Pancreas (tissue), 10 donors: ENCODE measurements around the gene MSI2. TPM values are rescaled to one million over a fixed set of nuclear protein-coding genes. Genes with fewer than 3 reads are reported as not detected.

ENCODE experiments used
- ATAC-seq, 4 donors: fragments of 200-7000 bp; cut with Tn5 transposase; one replicate each; pipeline versions ENCODE4 v1.8.0 to v1.9.1; 2020; ENCODE audit warnings: mild to moderate bottlenecking in 4 of 4, moderate library complexity in 4 of 4
- DNase-seq, 6 donors: peaks; one replicate each; pipeline ENCODE4 v3.0.0-alpha.2; 2020
- FAIRE-seq: peaks from 2 replicates; lab custom pipeline; 2012; peaks lifted over from hg19 to GRCh38; lab: Jason Lieb, UNC
- H3K27ac ChIP-seq, 4 donors: fragments of 200-600 bp; sonication (generic); 1 replicate in 3 of 4; 2 replicates in 1 of 4; pipeline versions ENCODE4 v1.5.0 to v1.8.0; 2020
- H3K27me3 ChIP-seq, 4 donors: fragments of 200-600 bp; one replicate each; pipeline ENCODE4 v1.8.0; 2021
- H3K36me3 ChIP-seq, 3 donors: fragments of 200-600 bp; sonication (generic) in 1 of 3; one replicate each; pipeline versions ENCODE4 v1.5.0 to v1.8.0; 2020 to 2021
- H3K4me1 ChIP-seq, 3 donors: fragments of 200-600 bp; one replicate each; pipeline ENCODE4 v1.8.0; 2021
- H3K4me3 ChIP-seq, 4 donors: fragments of 200-600 bp; sonication (generic) in 2 of 4; one replicate each; pipeline versions ENCODE4 v1.5.0 to v1.8.0; 2020 to 2021
- H3K9me3 ChIP-seq, 4 donors: fragments of 200-600 bp; one replicate each; pipeline ENCODE4 v1.8.0; 2021
- WGBS, 2 donors: extraction: QIAGEN DNeasy Blood & Tissue Kit; methylation state at CpG; one replicate each; pipeline ENCODE4 v1.1.7; 2013; 5-methylcytosine and 5-hydroxymethylcytosine counted together
- intact Hi-C, 3 donors: fragments of 100-400 bp; cut with DNase I; formaldehyde crosslinking; loops; one replicate each; pipeline versions ENCODE4 v1.11.1 to v1.14.2; 2022
- polyA plus RNA-seq, 2 donors: library from polyadenylated mRNA; stranded (reverse); fragments of 200-250 nt; gene quantifications; one replicate each; pipeline ENCODE4 v1.2.3, GENCODE V29; 2013
- total RNA-seq, 6 donors: library from RNA; stranded (reverse); fragmentation: NEBNext Ultra II Directional in 4 of 6; extraction: Animal tissue kit (Norgen Biotek cat#: 25700) in 4 of 6; gene quantifications; one replicate each; pipeline versions ENCODE4 v1.2.1 to v1.2.4, GENCODE V29; 2021 to 2023
- TF ChIP-seq, protein P1 (sequence below), 4 donors: fragments of 200-600 bp; sonication (generic) in 3 of 4; IDR thresholded peaks; one replicate each; pipeline versions ENCODE4 v1.5.0 to v1.8.0; 2021; ENCODE audit warnings: antibody characterized with exemption in 4 of 4
- donor health status: healthy with polysubstance abuse.
- donor health status: DM: no; HTN: no; CAD: no; lungs with moderate emphysema.
- donor health status: DM: no; HTN: no; CAD: no.
- donor health status: control.
- donor health status: control.
- donor health status: Bipolar disorder and iron deficiency.
- donor health status: DM: yes; HTN: yes; CAD: no.
- donor health status: DM: no; HTN: no; CAD: no.
- donor health status: DM: no; HTN: no; CAD: no.
- donor health status: DM: yes; HTN: yes; CAD: no.

MSI2 gene
- total and polyA plus RNA-seq, 8 donors, result 10.4 to 48.9 (median 30.1) TPM

GRCh38 chr17:57643062-57643461 lies 386.7 kb downstream of the MSI2 start:
- Histone ChIP-seq H3K4me3 (no peak overlapping the region), H3K36me3 (no peaks in the 10 kb centered on the region), H3K9me3 (no peaks in the 10 kb centered on the region), H3K4me1 (no peaks in the 10 kb centered on the region), H3K27ac (no peak overlapping the region), H3K27me3 (no peaks in the 10 kb centered on the region)
- TF ChIP-seq, protein P1, sequence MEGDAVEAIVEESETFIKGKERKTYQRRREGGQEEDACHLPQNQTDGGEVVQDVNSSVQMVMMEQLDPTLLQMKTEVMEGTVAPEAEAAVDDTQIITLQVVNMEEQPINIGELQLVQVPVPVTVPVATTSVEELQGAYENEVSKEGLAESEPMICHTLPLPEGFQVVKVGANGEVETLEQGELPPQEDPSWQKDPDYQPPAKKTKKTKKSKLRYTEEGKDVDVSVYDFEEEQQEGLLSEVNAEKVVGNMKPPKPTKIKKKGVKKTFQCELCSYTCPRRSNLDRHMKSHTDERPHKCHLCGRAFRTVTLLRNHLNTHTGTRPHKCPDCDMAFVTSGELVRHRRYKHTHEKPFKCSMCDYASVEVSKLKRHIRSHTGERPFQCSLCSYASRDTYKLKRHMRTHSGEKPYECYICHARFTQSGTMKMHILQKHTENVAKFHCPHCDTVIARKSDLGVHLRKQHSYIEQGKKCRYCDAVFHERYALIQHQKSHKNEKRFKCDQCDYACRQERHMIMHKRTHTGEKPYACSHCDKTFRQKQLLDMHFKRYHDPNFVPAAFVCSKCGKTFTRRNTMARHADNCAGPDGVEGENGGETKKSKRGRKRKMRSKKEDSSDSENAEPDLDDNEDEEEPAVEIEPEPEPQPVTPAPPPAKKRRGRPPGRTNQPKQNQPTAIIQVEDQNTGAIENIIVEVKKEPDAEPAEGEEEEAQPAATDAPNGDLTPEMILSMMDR (IDR thresholded peaks at IDR 0.05), result no peak
- WGBS, 2 donors, result 89 to 92% methylated on average over 8 of the region's 8 CpGs
- intact Hi-C loops, result no loop called here
- ATAC-seq (no peak), DNase-seq (no peak), FAIRE-seq (no peak)

- no peaks in the 10 kb centered on the region for H3K36me3 ChIP-seq
- no peak overlapping the region for H3K27ac ChIP-seq
- no peaks in the 10 kb centered on the region for H3K27me3 ChIP-seq
- no peaks in the 10 kb centered on the region for H3K4me1 ChIP-seq
- H3K9me3 ChIP-seq, result no peaks in the 10 kb centered on the region
- H3K4me3 ChIP-seq, result no peak overlapping the region
- FAIRE-seq (no peak), ATAC-seq (no peak), DNase-seq (no peak)
- TF ChIP-seq, protein P1 (IDR thresholded peaks at IDR 0.05), result no peak
- 86 to 89% methylated on average over 5 of the region's 5 CpGs for WGBS, 2 donors
- intact Hi-C loops, result no loop called here
Measured at GRCh38 chr17:57644326-57644725, 388.0 kb downstream of the MSI2 start.

GRCh38 chr17:57645950-57646665 lies 389.8 kb downstream of the MSI2 start:
- WGBS, 2 donors, result 86 to 94% methylated on average over 6 of the region's 6 CpGs
- Histone ChIP-seq H3K27me3 (no peaks in the 10 kb centered on the region), H3K9me3 (no peaks in the 10 kb centered on the region), H3K4me1 (no peaks in the 10 kb centered on the region), H3K36me3 (no peaks in the 10 kb centered on the region), H3K4me3 (no peak overlapping the region), H3K27ac (no peak overlapping the region)
- ATAC-seq (no peak), DNase-seq (no peak), FAIRE-seq (no peak)
- intact Hi-C loops, result no loop called here
- TF ChIP-seq, protein P1 (IDR thresholded peaks at IDR 0.05), result no peak

DNA sequence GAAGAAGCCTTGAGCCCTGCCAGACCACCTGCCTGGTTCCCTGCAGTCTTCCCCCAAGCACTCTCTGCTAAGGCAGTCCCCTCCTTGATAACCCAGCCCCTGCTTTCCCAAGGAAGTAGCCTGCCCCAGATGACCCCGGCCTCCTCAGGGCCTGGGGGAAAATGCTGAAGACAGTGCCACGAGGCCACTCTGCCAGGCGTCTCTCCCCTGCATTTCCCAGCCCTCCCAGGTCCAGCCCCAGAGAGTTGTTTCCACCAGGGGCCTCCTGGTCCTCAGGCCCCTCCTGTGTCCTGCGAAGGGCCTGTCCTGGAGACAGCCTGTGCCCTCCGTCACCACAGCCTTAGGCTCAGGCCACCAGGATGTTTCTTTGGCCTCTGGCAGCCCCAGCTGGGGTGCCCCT lies 392.4 kb downstream of the MSI2 start:
- FAIRE-seq (no peak), ATAC-seq (no peak), DNase-seq (no peak)
- 92 to 94% methylated on average over 5 of the region's 5 CpGs for WGBS, 2 donors
- Histone ChIP-seq H3K9me3 (no peaks in the 10 kb centered on the region), H3K27me3 (no peaks in the 10 kb centered on the region), H3K4me1 (no peaks in the 10 kb centered on the region), H3K36me3 (no peaks in the 10 kb centered on the region), H3K27ac (no peak overlapping the region), H3K4me3 (no peak overlapping the region)
- intact Hi-C loops, result no loop called here
- TF ChIP-seq, protein P1 (IDR thresholded peaks at IDR 0.05), result no peak

GRCh38 chr17:57649191-57649590 lies 392.9 kb downstream of the MSI2 start:
- no peaks in the 10 kb centered on the region for H3K36me3 ChIP-seq
- FAIRE-seq (no peak), ATAC-seq (no peak), DNase-seq (no peak)
- intact Hi-C loops, result no loop called here
- no peaks in the 10 kb centered on the region for H3K9me3 ChIP-seq
- H3K27ac ChIP-seq, result no peak overlapping the region
- no peak overlapping the region for H3K4me3 ChIP-seq
- H3K27me3 ChIP-seq, result no peaks in the 10 kb centered on the region
- H3K4me1 ChIP-seq, result no peaks in the 10 kb centered on the region
- TF ChIP-seq, protein P1 (IDR thresholded peaks at IDR 0.05), result no peak
- WGBS, 2 donors, result 95 to 99% methylated on average over 3 of the region's 3 CpGs
